Stimulated activated CD8-positive, alpha-beta memory T cell treated with anti-CD3 and anti-CD28 coated beads, Interleukin-7, amount 100 ng/mL, for 4 hours (primary cell): ENCODE results near the gene SPAG9.
"Not testable (repeated sequence)": the region's sequence is repeated elsewhere in the genome, so short reads cannot be mapped to it uniquely, and the experiment has no call there.

Experiments used
- DNase-seq, 2 donors: peaks; one replicate each; pipeline ENCODE4 v3.0.0-alpha.2; 2020; ENCODE audit warnings: low read depth in 2 of 2

The SPAG9 gene

GRCh38 chr17:51132964-51133319, 12.3 kb upstream of the SPAG9 start:
- DNase-seq, result no peak

GRCh38 chr17:51128076-51128475, 7.4 kb upstream of the SPAG9 start:
- no peak for DNase-seq

- no peak for DNase-seq
These were observed 4.2 kb upstream of the SPAG9 start for GRCh38 chr17:51124640-51125503.

- not testable (repeated sequence) for DNase-seq
These were observed 1.9 kb upstream of the SPAG9 start for GRCh38 chr17:51122473-51123115.

GRCh38 chr17:51121620-51122472, 1.2 kb upstream of the SPAG9 start:
- peak; percentile 83 to 86 for DNase-seq

GRCh38 chr17:51120357-51120738, 320 bp downstream of the SPAG9 start:
- peak in 1 of 2 donors; percentile 35 for DNase-seq

GRCh38 chr17:51119415-51120356, 982 bp downstream of the SPAG9 start:
- peak in 1 of 2 donors; percentile 24 for DNase-seq

GRCh38 chr17:51118330-51119195, 2.1 kb downstream of the SPAG9 start:
- no peak for DNase-seq

GRCh38 chr17:51115179-51115578, 5.5 kb downstream of the SPAG9 start:
- no peak for DNase-seq

GRCh38 chr17:51112303-51113222, 8.1 kb downstream of the SPAG9 start:
- not testable (repeated sequence) for DNase-seq

- DNase-seq, result no peak
These were observed 12.9 kb downstream of the SPAG9 start for GRCh38 chr17:51107778-51108177.

- no peak for DNase-seq
These were observed 17.2 kb downstream of the SPAG9 start for GRCh38 chr17:51103451-51103850.

- no peak for DNase-seq
These were observed 17.6 kb downstream of the SPAG9 start for GRCh38 chr17:51103050-51103449.

GRCh38 chr17:51097708-51098446, 22.8 kb downstream of the SPAG9 start:
- no peak for DNase-seq

GRCh38 chr17:51091635-51092034, 29.0 kb downstream of the SPAG9 start:
- no peak for DNase-seq

- not testable (repeated sequence) for DNase-seq
These were observed 31.8 kb downstream of the SPAG9 start for GRCh38 chr17:51088868-51089267.

- DNase-seq, result no peak
These were observed 32.4 kb downstream of the SPAG9 start for GRCh38 chr17:51088287-51088686.

GRCh38 chr17:51087072-51087757, 33.5 kb downstream of the SPAG9 start:
- no peak for DNase-seq
